Upper lobe of left lung (tissue), 6 donors: Measurements from ENCODE around the gene CYSTM1. TPM values are rescaled to one million over a fixed set of nuclear protein-coding genes. Genes with fewer than 3 reads are reported as not detected.
A peak's percentile ranks its signal among the peaks of the same experiment; 100 is the strongest.

Experiments
- ATAC-seq, 2 donors: fragments of 200-7000 bp; cut with Tn5 transposase; one replicate each; pipeline ENCODE4 v1.9.1; 2022; ENCODE audit warnings: mild to moderate bottlenecking in 2 of 2, moderate library complexity in 2 of 2; ENCODE audit not compliant: low FRiP score in 2 of 2
- DNase-seq, 2 donors: peaks; one replicate each; pipeline ENCODE4 v3.0.0-alpha.2; 2019 to 2020
- H3K27ac ChIP-seq, 4 donors: fragments of 200-600 bp; sonication (generic); one replicate each; pipeline ENCODE4 v1.5.1; 2016 to 2019
- H3K27me3 ChIP-seq, 4 donors: fragments of 200-600 bp; sonication (generic); one replicate each; pipeline ENCODE4 v1.5.1; 2017 to 2019
- H3K36me3 ChIP-seq, 4 donors: fragments of 200-600 bp; sonication (generic); one replicate each; pipeline ENCODE4 v1.5.1; 2016 to 2019
- H3K4me1 ChIP-seq, 4 donors: fragments of 200-600 bp; sonication (generic); one replicate each; pipeline ENCODE4 v1.5.1; 2018 to 2019
- H3K4me3 ChIP-seq, 4 donors: fragments of 200-600 bp; sonication (generic); one replicate each; pipeline ENCODE4 v1.5.1; 2017 to 2019; ENCODE audit warnings: mild to moderate bottlenecking in 2 of 4, moderate library complexity in 1 of 4
- H3K9me3 ChIP-seq, 4 donors: fragments of 200-600 bp; sonication (generic); one replicate each; pipeline ENCODE4 v1.5.1; 2018 to 2019
- CTCF ChIP-seq, 6 experiments: fragments of 450-650 bp in 4 of 6; fragments of 200-600 bp in 2 of 6; sonication (generic) in 2 of 6; IDR thresholded peaks; one replicate each; pipeline ENCODE4 v1.5.1; 2016 to 2019; ENCODE audit warnings: antibody characterized with exemption in 6 of 6
- EP300 ChIP-seq, 4 donors: sonication (generic); formaldehyde crosslinking; IDR thresholded peaks; one replicate each; pipeline ENCODE4 v1.5.1; 2017; ENCODE audit warnings: antibody characterized with exemption in 4 of 4, control low read depth in 2 of 4
- POLR2A ChIP-seq, 4 donors: fragments of 450-650 bp; IDR thresholded peaks; one replicate each; pipeline ENCODE4 v1.5.1; 2016 to 2017; ENCODE audit warnings: antibody characterized with exemption in 4 of 4, mild to moderate bottlenecking in 2 of 4
- POLR2AphosphoS5 ChIP-seq, 2 donors: sonication (generic); formaldehyde crosslinking; IDR thresholded peaks; one replicate each; pipeline ENCODE4 v1.5.1; 2017; ENCODE audit warnings: antibody characterized with exemption in 2 of 2
- WGBS, 2 donors: methylation state at CpG; one replicate each; pipeline ENCODE4 v1.1.5; 2017 to 2018; 5-methylcytosine and 5-hydroxymethylcytosine counted together
- total RNA-seq, 6 donors: library from RNA; depleted of rRNA in 4 of 6; stranded (reverse); fragments of >200 nt in 4 of 6; gene quantifications; one replicate each; pipeline versions ENCODE4 v1.1.0 to v1.2.1, GENCODE V29; 2016 to 2021
- donor health status: DM: no; HTN: no; CAD: no; lungs with moderate emphysema.
- donor health status: DM: no; HTN: yes; CAD: no; lungs with severe emphysema.

The CYSTM1 gene
- total RNA-seq, 6 donors from 2014 or later, result 24.1 to 139 (median 91.9) TPM

GRCh38 chr5:140243706-140244250, 68.8 kb downstream of the CYSTM1 start:
- H3K9me3 ChIP-seq, result no peaks in the 10 kb centered on the region
- no peak overlapping the region for H3K4me3 ChIP-seq
- WGBS, 2 donors, result 68 to 83% methylated on average over 2 to 4 of the region's 4 CpGs
- peaks cover 0 to 37% (median 9%) of the 10 kb centered on the region in 4 donors for H3K36me3 ChIP-seq
- DNase-seq (no peak), ATAC-seq (no peak)
- H3K27me3 ChIP-seq, result no peaks in the 10 kb centered on the region
- H3K4me1 ChIP-seq, result peaks cover 43 to 71% (median 53%) of the 10 kb centered on the region in 4 donors
- TF ChIP-seq EP300 (IDR thresholded peaks at IDR 0.05) (no peak), CTCF (IDR thresholded peaks at IDR 0.05) (no peak), POLR2AphosphoS5 (IDR thresholded peaks at IDR 0.05) (no peak)
- H3K27ac ChIP-seq, result peak overlapping the region in 1 of 4 donors; percentile 17

- Histone ChIP-seq H3K4me1 (peaks cover 43 to 65% (median 53%) of the 10 kb centered on the region in 4 donors), H3K27me3 (no peaks in the 10 kb centered on the region), H3K4me3 (no peak overlapping the region), H3K9me3 (no peaks in the 10 kb centered on the region), H3K36me3 (peaks cover 0 to 41% (median 11%) of the 10 kb centered on the region in 4 donors), H3K27ac (peak overlapping the region in 2 of 4 donors; percentile 22 to 74)
- DNase-seq, result peak; percentile 91 to 92
- peak; percentile 87 to 88 for ATAC-seq
- TF ChIP-seq EP300 (IDR thresholded peaks at IDR 0.05) (no peak), CTCF (IDR thresholded peaks at IDR 0.05) (peak; percentile 84 to 96 (median 92)), POLR2AphosphoS5 (IDR thresholded peaks at IDR 0.05) (peak; percentile 26 to 58)
- WGBS, 2 donors, result 15 to 17% methylated on average over 14 of the region's 14 CpGs
These were observed 69.6 kb downstream of the CYSTM1 start for GRCh38 chr5:140244525-140245025.

DNA sequence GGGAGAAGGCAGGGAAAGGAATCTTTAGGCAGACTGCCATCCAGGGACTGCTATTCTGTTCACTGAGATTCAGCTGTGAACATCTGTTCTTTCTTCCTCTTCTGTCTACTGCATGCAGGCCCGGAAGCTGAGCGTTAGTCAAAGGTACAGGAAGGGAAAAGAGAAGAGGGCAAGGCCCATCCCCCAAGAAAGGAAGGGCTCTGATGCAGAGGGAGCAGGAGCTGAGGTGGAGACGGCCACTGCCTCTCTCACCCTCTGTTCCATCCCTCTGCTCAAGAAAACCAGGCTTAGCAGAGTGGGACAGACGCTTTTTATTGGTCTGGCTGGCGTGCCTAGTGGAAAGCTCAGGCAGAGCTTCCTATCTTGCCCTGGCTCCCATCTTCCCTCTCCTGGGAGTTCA, 70.4 kb downstream of the CYSTM1 start:
- peak overlapping the region; percentile 22 to 74 (median 34) for H3K27ac ChIP-seq
- WGBS, 2 donors, result 56 to 63% methylated on average over 5 of the region's 5 CpGs
- peak in 1 of 2 donors; percentile 52 for ATAC-seq
- H3K27me3 ChIP-seq, result no peaks in the 10 kb centered on the region
- no peak for DNase-seq
- H3K36me3 ChIP-seq, result peaks cover 0 to 47% (median 12%) of the 10 kb centered on the region in 4 donors
- TF ChIP-seq POLR2AphosphoS5 (IDR thresholded peaks at IDR 0.05), result no peak
- TF ChIP-seq EP300 (IDR thresholded peaks at IDR 0.05), result no peak
- TF ChIP-seq CTCF (IDR thresholded peaks at IDR 0.05), result no peak
- no peak for TF ChIP-seq POLR2A (IDR thresholded peaks at IDR 0.05)
- H3K9me3 ChIP-seq, result no peaks in the 10 kb centered on the region
- peaks cover 39 to 58% (median 49%) of the 10 kb centered on the region in 4 donors for H3K4me1 ChIP-seq
- H3K4me3 ChIP-seq, result no peak overlapping the region

- Histone ChIP-seq H3K27ac (peak overlapping the region in 3 of 4 donors; percentile 26 to 74 (median 41)), H3K27me3 (no peaks in the 10 kb centered on the region), H3K9me3 (no peaks in the 10 kb centered on the region), H3K4me1 (peaks cover 41 to 58% (median 46%) of the 10 kb centered on the region in 4 donors), H3K4me3 (no peak overlapping the region), H3K36me3 (peaks cover 0 to 53% (median 12%) of the 10 kb centered on the region in 4 donors)
- DNase-seq, result no peak
- TF ChIP-seq EP300 (IDR thresholded peaks at IDR 0.05) (no peak), CTCF (IDR thresholded peaks at IDR 0.05) (no peak), POLR2A (IDR thresholded peaks at IDR 0.05) (no peak), POLR2AphosphoS5 (IDR thresholded peaks at IDR 0.05) (no peak)
- no peak for ATAC-seq
- WGBS, 2 donors, result 84 to 88% methylated on average over 2 to 7 of the region's 7 CpGs
These were observed 70.9 kb downstream of the CYSTM1 start for GRCh38 chr5:140245926-140246325.
